Right cardiac atrium (tissue), 5 donors: Measurements from ENCODE around the gene EME2. TPM values are rescaled to one million over a fixed set of nuclear protein-coding genes. Genes with fewer than 3 reads are reported as not detected.

ENCODE experiments used
- ATAC-seq, 2 donors: fragments of 200-7000 bp; cut with Tn5 transposase; one replicate each; pipeline versions ENCODE4 v1.8.0 to v1.9.1; 2020; ENCODE audit warnings: moderate library complexity in 2 of 2, mild to moderate bottlenecking in 1 of 2
- DNase-seq, 3 donors: peaks; one replicate each; pipeline ENCODE4 v3.0.0-alpha.2; 2020
- H3K27ac ChIP-seq: one replicate; pipeline ENCODE4 v1.5.1; 2013; ENCODE audit warnings: mild to moderate bottlenecking, low read length, control low read depth, moderate library complexity
- H3K27me3 ChIP-seq: one replicate; pipeline ENCODE4 v1.6.1; 2013; ENCODE audit not compliant: control insufficient read depth, insufficient read depth
- H3K4me1 ChIP-seq: one replicate; pipeline ENCODE4 v1.6.1; 2013; ENCODE audit warnings: low read length; ENCODE audit not compliant: control insufficient read depth, insufficient read depth
- H3K4me3 ChIP-seq: one replicate; pipeline ENCODE4 v1.5.1; 2013; ENCODE audit warnings: low read length, control low read depth
- H3K9me3 ChIP-seq: one replicate; pipeline ENCODE4 v1.6.1; 2013; ENCODE audit warnings: low read length; ENCODE audit not compliant: control insufficient read depth
- WGBS: extraction: QIAGEN DNeasy Blood & Tissue Kit; methylation state at CpG from one replicate; pipeline ENCODE4 v1.1.7; 2013; 5-methylcytosine and 5-hydroxymethylcytosine counted together
- intact Hi-C, 4 donors: fragments of 100-400 bp; cut with DNase I; formaldehyde crosslinking; loops; one replicate each; pipeline versions ENCODE4 v1.11.0 to v1.14.0; 2022 to 2023
- polyA plus RNA-seq: library from polyadenylated mRNA; stranded (reverse); fragments of 200-250 nt; gene quantifications from one replicate; pipeline ENCODE4 v1.2.3, GENCODE V29; 2013
- total RNA-seq, 4 donors: library from RNA; stranded (reverse); fragmentation: NEBNext Ultra II Directional; extraction: Animal tissue kit (Norgen Biotek cat#: 25700); gene quantifications; one replicate each; pipeline ENCODE4 v1.2.1, GENCODE V29; 2021
- donor health status: healthy with polysubstance abuse.
- donor health status: DM: no; HTN: yes; CAD: no.
- donor health status: DM: no; HTN: no; CAD: no.
- donor health status: DM: no; HTN: yes; CAD: no; lungs with severe emphysema.
- donor health status: DM: yes; HTN: yes; CAD: no.

Gene EME2
- total and polyA plus RNA-seq, 5 donors = 6.3 to 11.3 (median 9.2) TPM

DNA sequence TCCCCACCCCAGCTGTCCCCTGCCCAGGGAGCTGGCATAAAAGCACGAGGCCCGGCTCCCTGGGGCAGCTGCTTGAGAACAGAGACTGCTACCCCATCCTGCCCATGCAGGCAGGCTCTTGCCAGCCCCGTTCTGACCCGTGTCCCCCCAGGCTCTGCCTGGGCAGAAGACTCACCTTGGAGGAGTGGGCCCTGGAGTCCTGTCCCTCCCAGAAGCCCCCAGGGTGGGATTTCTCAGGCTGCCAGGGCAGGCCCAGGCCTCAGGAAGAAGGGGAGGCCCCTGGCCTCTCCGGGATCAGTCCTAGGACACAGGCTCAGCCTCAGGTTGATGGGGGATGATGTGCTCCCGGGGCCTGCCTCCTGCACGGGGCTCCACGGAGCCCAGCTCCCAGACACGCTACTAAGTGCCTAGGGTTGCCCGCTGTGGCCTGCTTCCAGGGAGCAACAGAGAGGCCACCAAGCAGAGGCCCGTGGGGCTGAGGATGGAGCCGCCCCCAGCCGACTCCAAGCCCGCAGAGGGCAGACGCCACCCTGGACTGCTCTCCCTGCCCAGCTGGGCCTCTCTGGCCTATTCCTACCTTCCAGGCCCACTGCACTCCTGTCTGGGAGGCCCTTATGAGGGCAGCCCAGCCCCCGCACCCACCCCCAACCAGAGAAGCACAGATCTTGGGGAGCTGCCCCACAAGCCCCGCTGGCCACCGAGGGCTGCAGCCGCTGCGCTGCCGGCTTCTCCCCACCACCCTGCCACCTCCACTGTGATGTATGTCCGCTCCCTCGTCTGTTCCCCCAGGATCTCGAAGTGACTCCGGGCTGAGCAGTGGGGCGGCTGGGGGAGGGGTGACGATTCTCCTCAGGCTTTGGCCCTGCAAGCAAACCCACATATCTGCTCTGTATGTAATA is 3.0 kb upstream of the EME2 start:
- H3K9me3 ChIP-seq = no peaks in the 10 kb centered on the region
- no peaks in the 10 kb centered on the region for H3K27me3 ChIP-seq
- peak in 1 of 3 donors; percentile 71 for DNase-seq
- peaks cover 4% of the 10 kb centered on the region for H3K4me1 ChIP-seq
- no peak overlapping the region for H3K27ac ChIP-seq
- no peak overlapping the region for H3K4me3 ChIP-seq
- peak in 1 of 2 donors; percentile 0 for ATAC-seq
- intact Hi-C loops = no loop called here
- 72% methylated on average over 27 of the region's 27 CpGs for WGBS

DNA sequence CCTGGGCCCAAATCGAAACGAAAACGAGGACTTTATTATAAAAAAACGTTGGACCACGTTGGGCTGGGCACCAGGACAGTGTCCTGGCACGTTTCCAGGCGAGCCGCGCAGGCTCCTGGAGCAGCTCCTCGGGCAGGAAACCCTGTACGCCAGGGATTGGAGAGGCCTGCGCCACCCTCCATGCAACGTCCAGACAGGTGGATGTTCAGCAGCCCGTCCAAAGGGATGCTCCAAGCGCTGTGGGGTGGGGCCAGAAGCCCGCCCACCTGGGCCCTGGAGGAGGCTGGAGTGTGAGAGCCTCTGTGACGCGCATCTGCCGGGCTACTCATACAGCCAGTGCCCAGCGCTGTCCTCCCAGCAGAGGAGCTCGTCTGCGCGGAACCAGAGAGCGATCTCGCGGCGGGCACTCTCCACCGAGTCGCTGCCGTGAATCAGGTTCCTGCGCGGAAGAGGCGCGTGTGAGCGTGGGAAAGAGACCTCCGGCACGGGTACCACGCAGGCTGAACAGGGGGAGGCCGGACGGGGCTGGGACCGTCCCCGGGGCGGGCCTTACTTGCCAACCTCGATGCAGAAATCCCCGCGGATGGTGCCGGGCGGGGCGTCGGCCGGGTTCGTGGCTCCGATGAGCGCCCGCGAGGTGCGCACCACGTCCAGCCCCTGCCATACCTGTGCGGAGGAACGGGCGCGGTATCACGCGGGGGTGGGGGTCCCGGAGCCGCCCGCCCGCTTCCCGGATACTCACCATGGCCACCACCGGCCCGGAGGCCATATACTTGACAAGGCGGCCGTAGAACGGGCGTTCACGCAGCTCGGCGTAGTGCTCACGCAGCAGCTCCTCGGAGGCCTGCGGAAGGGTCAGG is 2.1 kb upstream of the EME2 start:
- Histone ChIP-seq H3K27me3 (no peaks in the 10 kb centered on the region), H3K27ac (peak overlapping the region; percentile 17), H3K4me3 (peak overlapping the region; percentile 83), H3K4me1 (peaks cover 4% of the 10 kb centered on the region), H3K9me3 (no peaks in the 10 kb centered on the region)
- 4% methylated on average over 81 of the region's 81 CpGs for WGBS
- ATAC-seq = peak; percentile 11 to 27
- intact Hi-C loops = no loop called here
- DNase-seq = peak; percentile 81 to 92 (median 91)

DNA sequence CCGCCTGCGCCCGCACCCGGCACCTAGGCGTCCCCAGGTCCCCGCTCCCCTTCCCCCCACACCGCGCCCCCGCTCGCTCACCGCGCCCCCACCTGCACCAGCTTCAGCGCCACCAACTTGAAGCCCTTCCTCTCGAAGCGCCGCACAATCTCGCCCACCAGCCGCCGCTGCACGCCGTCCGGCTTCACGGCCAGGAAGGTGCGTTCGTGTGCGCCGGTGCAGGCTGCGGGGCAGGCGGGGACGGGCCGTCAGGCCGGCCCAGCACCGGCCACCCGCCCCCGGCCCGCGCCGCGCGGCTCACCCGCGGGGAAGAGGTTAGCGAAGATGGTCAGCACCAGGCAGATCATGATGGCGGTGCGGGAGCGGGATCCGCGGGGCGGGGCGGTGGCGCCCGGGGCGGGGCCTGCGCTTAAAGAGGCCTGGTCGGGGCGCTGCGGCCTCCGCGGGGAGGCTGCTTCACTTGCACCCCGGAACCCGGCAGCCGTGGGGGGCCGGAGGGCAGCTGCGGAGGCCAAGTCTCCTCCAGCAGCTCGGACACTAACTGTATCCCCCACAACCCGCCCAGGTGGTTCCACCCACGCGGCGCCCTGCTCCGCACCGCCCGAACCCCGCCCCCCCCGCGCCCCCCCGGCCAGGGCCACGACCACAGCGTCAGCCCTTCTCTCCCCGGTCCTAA is 1.3 kb upstream of the EME2 start, which contains the start of gene NME3:
Gene NME3 (minus strand): TSS at position 356 of the 676 bp plus-strand sequence. CDS start 9 bp downstream, at position 347.
- H3K4me1 ChIP-seq = peaks cover 4% of the 10 kb centered on the region
- peak within 1 kb of the TSS; percentile 37 for H3K27ac ChIP-seq
- peak within 1 kb of the TSS; percentile 83 for H3K4me3 ChIP-seq
- peak; percentile 81 to 94 (median 94) for DNase-seq
- no peaks in the 10 kb centered on the region for H3K27me3 ChIP-seq
- peak; percentile 39 to 57 for ATAC-seq
- H3K9me3 ChIP-seq = no peaks in the 10 kb centered on the region
- under 1% methylated on average over 79 of the region's 79 CpGs for WGBS
- intact Hi-C loops = no loop called here

DNA sequence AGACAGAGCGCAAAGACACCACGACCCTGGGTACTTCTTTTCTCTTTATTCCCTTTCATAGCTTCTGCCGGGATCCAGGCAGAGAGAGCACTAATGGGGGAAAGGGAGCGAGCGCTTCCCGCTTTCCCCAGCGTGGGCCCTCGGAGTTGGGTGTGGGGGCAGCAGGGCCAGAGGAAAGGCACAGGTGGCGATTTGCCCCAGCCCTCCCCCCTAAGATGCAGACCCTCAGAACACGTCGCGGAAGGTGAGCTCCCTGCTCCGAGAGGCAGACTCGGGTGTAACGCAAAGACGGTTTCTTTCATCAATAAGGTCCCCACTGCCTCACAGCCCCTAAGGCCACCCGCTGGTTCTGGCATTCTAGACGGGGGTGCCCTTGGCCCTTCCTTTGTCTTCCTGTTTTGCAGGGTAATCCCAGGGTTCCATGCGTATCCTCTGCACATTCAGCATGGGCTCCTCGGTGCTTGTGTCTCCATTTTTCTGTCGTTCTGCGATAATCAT is 697 bp upstream of the EME2 start:
- ATAC-seq = no peak
- 11% methylated on average over 22 of the region's 22 CpGs for WGBS
- Histone ChIP-seq H3K9me3 (no peaks in the 10 kb centered on the region), H3K4me1 (peaks cover 4% of the 10 kb centered on the region), H3K4me3 (peak overlapping the region; percentile 83), H3K27me3 (no peaks in the 10 kb centered on the region), H3K27ac (peak overlapping the region; percentile 10)
- DNase-seq = peak in 1 of 3 donors; percentile 57
- intact Hi-C loops = no loop called here

DNA sequence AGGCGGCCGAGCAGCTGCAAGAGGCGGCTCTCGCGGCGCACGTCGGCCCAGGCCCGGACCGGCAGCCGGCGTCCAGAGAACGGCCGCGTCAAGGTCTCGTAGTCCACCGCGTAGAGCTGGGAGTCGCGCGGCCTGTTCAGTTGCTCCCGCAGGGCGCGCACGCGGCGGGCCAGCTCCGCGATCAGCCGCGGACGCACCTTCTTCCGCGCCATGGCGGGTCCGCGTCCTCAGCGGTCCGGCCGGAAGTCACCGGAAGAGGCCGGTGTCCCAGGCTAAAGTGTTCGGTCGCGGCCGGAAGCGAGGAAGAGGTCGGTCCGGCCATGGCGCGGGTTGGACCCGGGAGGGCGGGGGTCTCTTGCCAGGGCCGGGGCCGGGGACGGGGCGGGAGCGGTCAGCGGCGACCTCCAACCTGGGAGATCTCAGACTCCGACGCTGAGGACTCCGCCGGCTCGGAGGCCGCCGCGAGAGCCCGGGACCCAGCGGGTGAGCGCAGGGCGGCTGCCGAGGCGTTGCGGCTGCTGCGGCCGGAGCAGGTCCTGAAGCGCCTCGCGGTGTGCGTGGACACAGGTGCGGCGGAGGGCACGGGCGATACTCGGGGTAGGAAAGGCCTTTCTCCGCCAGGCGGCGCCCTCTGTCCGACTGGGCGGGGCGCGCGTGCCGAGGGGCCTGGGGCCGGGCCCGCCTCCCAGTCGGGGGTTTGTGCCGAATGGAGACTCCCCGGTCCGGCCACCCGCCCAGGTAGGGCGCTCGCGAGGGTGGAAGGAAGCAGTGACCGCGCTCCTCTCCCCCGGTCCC is 495 bp downstream of the EME2 start, which contains the start of gene MRPS34:
Gene MRPS34 (minus strand): TSS at position 227 of the 795 bp plus-strand sequence. CDS start 15 bp downstream, at position 212.
- DNase-seq (peak; percentile 82 to 94 (median 93)), ATAC-seq (peak; percentile 51 to 64)
- peak within 1 kb of the TSS; percentile 81 for H3K27ac ChIP-seq
- no peaks in the 10 kb centered on the region for H3K9me3 ChIP-seq
- peak within 1 kb of the TSS; percentile 83 for H3K4me3 ChIP-seq
- under 1% methylated on average over 108 of the region's 108 CpGs for WGBS
- intact Hi-C loops = no loop called here
- H3K27me3 ChIP-seq = no peaks in the 10 kb centered on the region
- H3K4me1 ChIP-seq = peaks cover 4% of the 10 kb centered on the region

- 16% methylated on average over 45 of the region's 45 CpGs for WGBS
- DNase-seq = peak in 2 of 3 donors; percentile 57 to 72
- ATAC-seq = no peak
Measured at GRCh38 chr16:1773703-1774447, 1.3 kb downstream of the EME2 start.

GRCh38 chr16:1774448-1774780 is 1.8 kb downstream of the EME2 start:
- H3K27ac ChIP-seq = no peak overlapping the region
- DNase-seq = peak in 1 of 3 donors; percentile 55
- no peak overlapping the region for H3K4me3 ChIP-seq
- H3K27me3 ChIP-seq = no peaks in the 10 kb centered on the region
- intact Hi-C loops = no loop called here
- 87% methylated on average over 7 of the region's 7 CpGs for WGBS
- H3K9me3 ChIP-seq = no peaks in the 10 kb centered on the region
- H3K4me1 ChIP-seq = peaks cover 4% of the 10 kb centered on the region
- ATAC-seq = no peak

More at GRCh38 chr16:1773703-1774447, 1.3 kb downstream of the EME2 start:
- H3K9me3 ChIP-seq = no peaks in the 10 kb centered on the region
- H3K4me3 ChIP-seq = peak overlapping the region; percentile 83
- H3K4me1 ChIP-seq = peaks cover 4% of the 10 kb centered on the region
- peak overlapping the region; percentile 25 for H3K27ac ChIP-seq
- intact Hi-C loops = no loop called here
- no peaks in the 10 kb centered on the region for H3K27me3 ChIP-seq

DNA sequence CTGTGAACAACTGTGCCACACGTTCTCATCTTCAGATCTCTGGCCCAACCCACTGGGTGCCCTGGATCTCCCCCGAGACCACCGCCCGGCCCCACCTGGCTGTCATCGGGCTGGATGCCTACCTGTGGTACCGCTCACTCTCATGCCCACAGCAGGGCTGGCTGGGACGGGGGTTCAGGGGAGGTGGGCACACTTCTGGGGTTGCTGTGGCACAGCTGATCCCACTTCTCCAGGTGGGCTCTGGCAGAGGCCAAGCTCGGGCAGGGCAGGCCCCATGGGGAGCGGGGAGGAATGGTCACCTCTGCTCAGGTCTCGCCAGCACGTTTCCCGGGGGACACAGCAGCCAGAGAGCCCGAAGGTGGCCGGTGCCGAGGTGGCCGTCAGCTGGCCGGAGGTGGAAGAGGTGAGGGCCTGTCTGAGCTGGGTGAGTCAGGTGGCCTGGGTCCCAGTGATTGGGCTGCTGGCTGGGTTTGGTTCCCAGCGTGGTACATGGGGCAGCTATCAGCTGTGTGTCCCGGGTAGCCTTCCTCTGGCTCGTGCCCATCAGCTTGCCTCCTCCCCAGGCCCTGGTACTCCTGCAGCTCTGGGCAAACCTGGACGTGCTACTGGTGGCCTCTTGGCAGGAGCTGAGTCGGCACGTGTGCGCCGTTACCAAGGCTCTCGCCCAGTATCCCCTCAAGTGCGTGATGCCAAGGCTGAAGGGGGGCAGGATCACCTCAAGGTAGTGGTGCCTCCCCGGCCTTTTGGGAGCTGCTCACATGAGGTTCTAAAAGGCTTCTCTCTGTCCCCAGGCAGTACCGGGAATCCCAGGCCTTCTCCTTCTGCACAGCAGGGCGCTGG is 2.6 kb downstream of the EME2 start:
- no peak overlapping the region for H3K4me3 ChIP-seq
- H3K9me3 ChIP-seq = no peaks in the 10 kb centered on the region
- ATAC-seq (no peak), DNase-seq (peak; percentile 16 to 66 (median 55))
- H3K27ac ChIP-seq = no peak overlapping the region
- intact Hi-C loops = loop anchor here in 1 of 4 donors (5.0 kb wide), 1 partner anchor 63 kb away; no protein-coding TSS in a partner anchor
- 91% methylated on average over 30 of the region's 30 CpGs for WGBS
- H3K27me3 ChIP-seq = no peaks in the 10 kb centered on the region
- H3K4me1 ChIP-seq = peaks cover 4% of the 10 kb centered on the region
